Keratinocyte (primary cell): ENCODE data around the gene ULK4.

Source experiments
- CTCF ChIP-seq, 3 experiments: IDR thresholded peaks in 1 of 3; conservative IDR thresholded peaks in 1 of 3; optimal IDR thresholded peaks in 1 of 3; 2 replicates in 2 of 3; 3 replicates in 1 of 3; pipeline versions ENCODE3 to v1.5.1; 2011; ENCODE audit warnings: low read length in 3 of 3, mild to moderate bottlenecking in 3 of 3, moderate library complexity in 2 of 3, control low read depth in 1 of 3, inconsistent platforms in 1 of 3; ENCODE audit not compliant: insufficient read depth in 2 of 3; ENCODE audit errors: extremely low read depth in 1 of 3
- EZH2 ChIP-seq: IDR thresholded peaks from one replicate; pipeline ENCODE4 v1.6.1; 2012; ENCODE audit warnings: inconsistent platforms, mild to moderate bottlenecking, low read length, moderate library complexity

DNA sequence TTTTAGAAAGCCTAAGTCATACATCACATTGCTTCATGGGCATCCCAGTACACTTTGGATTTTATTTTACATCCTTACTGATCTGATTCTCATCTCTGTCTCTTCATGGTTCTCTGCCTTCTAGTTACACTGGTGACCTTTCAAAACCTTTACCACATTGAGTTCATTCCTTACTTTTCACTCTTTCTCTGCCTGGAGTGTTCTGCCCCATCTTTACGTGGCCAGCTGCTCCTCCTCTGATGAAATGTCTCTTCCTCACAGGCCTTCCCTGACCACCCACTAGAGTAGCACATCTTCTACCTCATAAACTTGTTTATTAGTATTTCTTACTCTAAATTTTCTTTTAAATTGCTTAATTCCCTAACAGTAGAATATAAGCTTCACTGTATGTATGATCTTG lies 744.9 kb downstream of the ULK4 start:
- TF ChIP-seq CTCF (optimal IDR thresholded peaks at IDR 0.05 in 1 of 3, IDR thresholded peaks at IDR 0.05 in 1 of 3, conservative IDR thresholded peaks at IDR 0.05 in 1 of 3; ENCODE audit: extremely low read depth in 1 of 3, insufficient read depth in 2 of 3, low read length in 3 of 3) (no peak), EZH2 (no peak)
